Measurements from ENCODE around the gene ENTPD8. TPM values are rescaled to one million over a fixed set of nuclear protein-coding genes. Genes with fewer than 3 reads are reported as not detected.

The ENTPD8 gene
- total and polyA plus RNA-seq, 7 donors, result 0.01 TPM; not detected in 6

DNA sequence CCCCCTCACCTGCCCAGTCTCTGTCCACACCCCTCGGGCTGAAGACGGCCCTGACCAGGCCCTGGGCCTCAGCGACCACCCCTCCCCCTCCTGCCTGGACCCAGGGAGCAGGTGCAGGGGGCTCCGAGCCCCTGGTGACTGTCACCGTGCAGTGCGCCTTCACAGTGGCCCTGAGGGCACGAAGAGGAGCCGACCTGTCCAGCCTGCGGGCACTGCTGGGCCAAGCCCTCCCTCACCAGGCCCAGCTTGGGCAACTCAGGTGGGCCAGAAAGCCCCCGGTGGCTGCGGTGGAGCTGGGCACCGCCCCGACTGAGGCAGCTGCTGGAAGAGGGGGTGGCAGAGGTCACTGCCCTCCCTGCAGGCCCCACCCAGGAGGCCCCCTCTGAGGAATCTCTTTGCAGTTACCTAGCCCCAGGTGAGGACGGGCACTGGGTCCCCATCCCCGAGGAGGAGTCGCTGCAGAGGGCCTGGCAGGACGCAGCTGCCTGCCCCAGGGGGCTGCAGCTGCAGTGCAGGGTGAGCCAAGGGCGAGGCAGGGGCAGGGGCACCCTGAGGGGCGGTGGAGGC lies 7.7 kb downstream of the ENTPD8 start:
- Histone ChIP-seq H3K9me3 (no peaks in the 10 kb centered on the region), H3K36me3 (ENCODE audit: insufficient read depth in 1 of 2, low read depth in 1 of 2) (no peaks in the 10 kb centered on the region), H3K4me1 (peaks cover 5% of the 10 kb centered on the region), H3K27me3 (ENCODE audit: insufficient read depth in 3 of 3, low read length in 2 of 3) (peaks cover 0 to 13% (median 0%) of the 10 kb centered on the region in 3 donors), H3K4me3 (no peak overlapping the region), H3K27ac (no peak overlapping the region)
- DNase-seq (peak in 1 of 2 donors; percentile 6), ATAC-seq (no peak)
- 73 to 77% (median 77%) methylated on average over 19 of the region's 19 CpGs for WGBS, 3 donors
- TF ChIP-seq, protein P1, sequence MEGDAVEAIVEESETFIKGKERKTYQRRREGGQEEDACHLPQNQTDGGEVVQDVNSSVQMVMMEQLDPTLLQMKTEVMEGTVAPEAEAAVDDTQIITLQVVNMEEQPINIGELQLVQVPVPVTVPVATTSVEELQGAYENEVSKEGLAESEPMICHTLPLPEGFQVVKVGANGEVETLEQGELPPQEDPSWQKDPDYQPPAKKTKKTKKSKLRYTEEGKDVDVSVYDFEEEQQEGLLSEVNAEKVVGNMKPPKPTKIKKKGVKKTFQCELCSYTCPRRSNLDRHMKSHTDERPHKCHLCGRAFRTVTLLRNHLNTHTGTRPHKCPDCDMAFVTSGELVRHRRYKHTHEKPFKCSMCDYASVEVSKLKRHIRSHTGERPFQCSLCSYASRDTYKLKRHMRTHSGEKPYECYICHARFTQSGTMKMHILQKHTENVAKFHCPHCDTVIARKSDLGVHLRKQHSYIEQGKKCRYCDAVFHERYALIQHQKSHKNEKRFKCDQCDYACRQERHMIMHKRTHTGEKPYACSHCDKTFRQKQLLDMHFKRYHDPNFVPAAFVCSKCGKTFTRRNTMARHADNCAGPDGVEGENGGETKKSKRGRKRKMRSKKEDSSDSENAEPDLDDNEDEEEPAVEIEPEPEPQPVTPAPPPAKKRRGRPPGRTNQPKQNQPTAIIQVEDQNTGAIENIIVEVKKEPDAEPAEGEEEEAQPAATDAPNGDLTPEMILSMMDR (IDR thresholded peaks at IDR 0.05), result no peak
- intact Hi-C loops (cut with DNase I), result no loop called here

DNA sequence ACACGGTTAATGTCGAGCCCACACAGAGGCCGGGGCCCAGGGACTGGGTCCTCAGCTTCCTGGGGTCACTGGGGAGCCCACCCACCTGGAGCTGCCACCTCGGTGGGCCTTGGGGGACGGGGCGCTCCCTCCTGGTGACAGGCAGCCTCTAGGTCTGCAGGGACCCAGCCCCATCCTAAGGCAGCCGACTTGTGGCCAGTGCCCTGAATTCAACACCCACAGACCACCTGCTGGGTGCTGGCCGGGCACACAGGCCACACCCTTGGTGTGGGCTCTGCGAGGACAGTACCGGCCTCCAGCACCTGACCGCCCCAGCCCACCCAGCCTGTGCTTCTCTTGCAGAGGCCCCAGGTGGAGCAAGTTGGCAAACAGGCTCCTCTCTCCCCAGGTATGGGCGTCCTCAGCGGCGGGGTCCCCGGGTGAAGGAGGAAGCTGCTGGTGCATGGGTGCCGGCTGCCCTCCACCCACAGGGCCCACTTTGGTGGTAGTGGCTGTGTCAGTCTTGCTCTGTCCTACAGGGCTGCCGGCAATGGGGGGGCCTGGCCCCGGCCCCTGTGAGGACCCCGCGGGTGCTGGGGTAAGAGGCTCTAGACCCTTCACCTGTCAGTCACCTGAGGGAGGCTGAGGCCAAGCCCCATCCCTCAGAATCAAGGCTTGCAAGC lies 8.3 kb downstream of the ENTPD8 start:
- no peak overlapping the region for H3K4me3 ChIP-seq
- peaks cover 5% of the 10 kb centered on the region for H3K4me1 ChIP-seq
- H3K36me3 ChIP-seq (ENCODE audit: insufficient read depth in 1 of 2, low read depth in 1 of 2), result no peaks in the 10 kb centered on the region
- H3K27ac ChIP-seq, result no peak overlapping the region
- TF ChIP-seq, protein P1 (IDR thresholded peaks at IDR 0.05), result no peak
- DNase-seq, result peak; percentile 4 to 40
- intact Hi-C loops (cut with DNase I), result no loop called here
- no peaks in the 10 kb centered on the region for H3K9me3 ChIP-seq
- peaks cover 0 to 7% (median 0%) of the 10 kb centered on the region in 3 donors for H3K27me3 ChIP-seq (ENCODE audit: insufficient read depth in 3 of 3, low read length in 2 of 3)
- 79 to 89% (median 87%) methylated on average over 16 to 20 of the region's 20 CpGs for WGBS, 3 donors
- no peak for ATAC-seq

GRCh38 chr9:137431416-137431931 lies 9.7 kb downstream of the ENTPD8 start:
- Histone ChIP-seq H3K27ac (no peak overlapping the region), H3K4me1 (peaks cover 4% of the 10 kb centered on the region), H3K27me3 (ENCODE audit: insufficient read depth in 3 of 3, low read length in 2 of 3) (no peaks in the 10 kb centered on the region), H3K36me3 (ENCODE audit: insufficient read depth in 1 of 2, low read depth in 1 of 2) (peaks cover 0 to 4% of the 10 kb centered on the region in 2 donors), H3K9me3 (no peaks in the 10 kb centered on the region), H3K4me3 (no peak overlapping the region)
- intact Hi-C loops (cut with DNase I), result no loop called here
- WGBS, 3 donors, result 81 to 87% (median 81%) methylated on average over 20 to 21 of the region's 21 CpGs
- ATAC-seq, result no peak
- TF ChIP-seq, protein P1 (IDR thresholded peaks at IDR 0.05), result no peak
- peak; percentile 9 to 48 for DNase-seq

GRCh38 chr9:137430723-137431415 lies 10.3 kb downstream of the ENTPD8 start:
- WGBS, 3 donors, result 67 to 69% (median 69%) methylated on average over 26 to 27 of the region's 27 CpGs
- TF ChIP-seq, protein P1 (IDR thresholded peaks at IDR 0.05), result no peak
- Histone ChIP-seq H3K27ac (no peak overlapping the region), H3K9me3 (no peaks in the 10 kb centered on the region), H3K36me3 (ENCODE audit: insufficient read depth in 1 of 2, low read depth in 1 of 2) (peaks cover 0 to 4% of the 10 kb centered on the region in 2 donors), H3K27me3 (ENCODE audit: insufficient read depth in 3 of 3, low read length in 2 of 3) (no peaks in the 10 kb centered on the region), H3K4me3 (no peak overlapping the region), H3K4me1 (no peaks in the 10 kb centered on the region)
- intact Hi-C loops (cut with DNase I), result no loop called here
- DNase-seq (peak; percentile 9 to 49), ATAC-seq (no peak)
